HCT116 (cell line): ENCODE data around the gene FADS6. TPM values are rescaled to one million over a fixed set of nuclear protein-coding genes. Genes with fewer than 3 reads are reported as not detected.

ENCODE experiments used
- ATAC-seq: fragments of 200-7000 bp; cut with Tn5 transposase; 2 replicates; pipeline ENCODE4 v1.9.1; 2020; ENCODE audit warnings: mild to moderate bottlenecking, moderate library complexity
- BruUV-seq: library from RNA; stranded (reverse); fragments of 400-500 nt; replicated peaks from 2 replicates; lab custom pipeline; 2021; lab: Mats Ljungman, UMichigan
- CTCF ChIA-PET: fragments of 300-600 bp; sonication (Branson Sonifier 250); formaldehyde crosslinking; loops from one replicate; lab custom pipeline; 2021; ENCODE audit warnings: antibody characterized with exemption; lab: Charles Lee
- POLR2A ChIA-PET: fragments of 300-600, 350-600 bp; sonication (Branson Sonifier 250); formaldehyde crosslinking; loops from one replicate; lab custom pipeline; 2021; ENCODE audit warnings: antibody characterized with exemption; lab: Charles Lee
- RAD21 ChIA-PET, 2 experiments: fragments of 300-600 bp; sonication (Branson Sonifier 250); formaldehyde crosslinking; loops; one replicate each; lab custom pipeline; 2023; ENCODE audit warnings: low total read pairs in 2 of 2; ENCODE audit not compliant: uncharacterized antibody in 2 of 2, unreplicated experiment in 2 of 2, low non-redundant PET in 1 of 2; lab: Charles Lee
- DNase-seq: peaks from one replicate; pipeline ENCODE4 v3.0.0-alpha.2; 2010; ENCODE audit warnings: low read depth, low spot score
- H2AFZ ChIP-seq: fragments of 200-600 bp; shearing (Covaris generic), sonication (generic); 2 replicates; pipeline ENCODE4 v1.6.1; 2017; ENCODE audit warnings: low read depth, mixed run types, mixed read lengths, antibody characterized with exemption, low read length; ENCODE audit not compliant: poor library complexity, severe bottlenecking
- H3K27ac ChIP-seq: 2 replicates; pipeline ENCODE4 v1.5.1; 2012; ENCODE audit warnings: low read depth, low read length
- H3K27me3 ChIP-seq: fragments of 200-600 bp; sonication (generic); 2 replicates; pipeline ENCODE4 v1.6.1; 2016; ENCODE audit warnings: mixed run types, low read length, mixed read lengths; ENCODE audit not compliant: insufficient read depth
- H3K36me3 ChIP-seq, 2 experiments: fragments of 200-500 bp in 1 of 2; fragments of 200-600 bp in 1 of 2; sonication (Bioruptor generic) in 1 of 2; sonication (generic) in 1 of 2; 2 replicates each; pipeline versions ENCODE4 v1.5.1 to v1.6.1; 2014 to 2016; ENCODE audit warnings: low read length in 2 of 2, inconsistent platforms in 1 of 2, mixed read lengths in 1 of 2, mixed run types in 1 of 2; ENCODE audit not compliant: insufficient read depth in 2 of 2, control insufficient read depth in 1 of 2
- H3K4me1 ChIP-seq, 2 experiments: fragments of 200-600 bp in 1 of 2; sonication (generic) in 1 of 2; 2 replicates each; pipeline versions ENCODE4 v1.5.1 to v1.6.1; 2012 to 2017; ENCODE audit warnings: low read length in 2 of 2, inconsistent platforms in 1 of 2, mild to moderate bottlenecking in 1 of 2, mixed read lengths in 1 of 2, mixed run types in 1 of 2, moderate library complexity in 1 of 2; ENCODE audit not compliant: insufficient read depth in 2 of 2, control insufficient read depth in 1 of 2
- H3K4me2 ChIP-seq: fragments of 200-600 bp; sonication (generic); 2 replicates; pipeline ENCODE4 v1.6.1; 2017; ENCODE audit warnings: mixed run types, low read length, mixed read lengths
- H3K4me3 ChIP-seq, 2 experiments: fragments of 200-600 bp in 1 of 2; sonication (generic) in 1 of 2; replicated peaks in 1 of 2; 2 replicates each; pipeline ENCODE4 v1.5.1; 2011 to 2016; ENCODE audit warnings: low read length in 2 of 2, control low read depth in 1 of 2, low read depth in 1 of 2, mild to moderate bottlenecking in 1 of 2, mixed read lengths in 1 of 2, mixed run types in 1 of 2
- H3K79me2 ChIP-seq: fragments of 200-600 bp; sonication (generic); 2 replicates; pipeline ENCODE4 v1.6.1; 2017; ENCODE audit warnings: mild to moderate bottlenecking, mixed run types, low read length, moderate library complexity, mixed read lengths; ENCODE audit not compliant: insufficient read depth
- H3K9ac ChIP-seq: fragments of 200-600 bp; sonication (generic); 2 replicates; pipeline ENCODE4 v1.6.1; 2016; ENCODE audit warnings: low read length, mixed read lengths
- H3K9me2 ChIP-seq: fragments of 200-600 bp; sonication (generic), shearing (Covaris generic); 2 replicates; pipeline ENCODE4 v1.6.1; 2017; ENCODE audit warnings: mixed run types, mild to moderate bottlenecking, moderate library complexity; ENCODE audit not compliant: insufficient read depth
- H3K9me3 ChIP-seq, 2 experiments: fragments of 200-500 bp in 1 of 2; fragments of 200-600 bp in 1 of 2; sonication (Bioruptor generic) in 1 of 2; sonication (generic) in 1 of 2; 2 replicates each; pipeline ENCODE4 v1.6.1; 2014 to 2017; ENCODE audit warnings: low read length in 2 of 2, mixed read lengths in 2 of 2, inconsistent platforms in 1 of 2, low read depth in 1 of 2, mild to moderate bottlenecking in 1 of 2, mixed run types in 1 of 2, moderate library complexity in 1 of 2; ENCODE audit not compliant: control insufficient read depth in 1 of 2, insufficient read depth in 1 of 2
- H4K20me1 ChIP-seq: fragments of 200-600 bp; sonication (generic), shearing (Covaris generic); 2 replicates; pipeline ENCODE4 v1.6.1; 2017; ENCODE audit warnings: mixed run types, mild to moderate bottlenecking, moderate library complexity; ENCODE audit not compliant: insufficient read depth
- ATF3 ChIP-seq: IDR thresholded peaks from 2 replicates; pipeline ENCODE4 v1.6.1; 2012
- CBX3 ChIP-seq: IDR thresholded peaks from 2 replicates; pipeline ENCODE4 v1.6.1; 2012; ENCODE audit warnings: low read depth
- CEBPB ChIP-seq: IDR thresholded peaks from 2 replicates; pipeline ENCODE4 v1.6.1; 2012; ENCODE audit warnings: low read depth
- EGR1 ChIP-seq: IDR thresholded peaks from 2 replicates; pipeline ENCODE4 v1.6.1; 2012; ENCODE audit warnings: low read depth
- EZH2 ChIP-seq: fragments of 200-600 bp; sonication (generic); IDR thresholded peaks from 2 replicates; pipeline ENCODE4 v1.6.1; 2017; ENCODE audit warnings: antibody characterized with exemption, mixed run types
- EZH2phosphoT487 ChIP-seq: fragments of 200-600 bp; IDR thresholded peaks from 2 replicates; pipeline ENCODE4 v1.6.1; 2018; ENCODE audit warnings: antibody characterized with exemption, borderline replicate concordance
- FOSL1 ChIP-seq: IDR thresholded peaks from 2 replicates; pipeline ENCODE4 v1.6.1; 2012; ENCODE audit warnings: low read depth
- JUND ChIP-seq: IDR thresholded peaks from 2 replicates; pipeline ENCODE4 v1.6.1; 2012
- POLR2A ChIP-seq: IDR thresholded peaks from 2 replicates; pipeline ENCODE4 v1.7.0; 2011; ENCODE audit warnings: borderline replicate concordance; ENCODE audit not compliant: insufficient read depth, insufficient read length; ENCODE audit errors: extremely low read depth
- POLR2AphosphoS5 ChIP-seq: IDR thresholded peaks from 2 replicates; pipeline ENCODE4 v1.6.1; 2011; ENCODE audit warnings: mild to moderate bottlenecking, low read depth, low read length, moderate library complexity
- REST ChIP-seq: IDR thresholded peaks from 2 replicates; pipeline ENCODE4 v1.6.1; 2012; ENCODE audit warnings: low read depth
- SIN3A ChIP-seq: IDR thresholded peaks from 2 replicates; pipeline ENCODE4 v1.6.1; 2012; ENCODE audit warnings: low read depth
- SP1 ChIP-seq: IDR thresholded peaks from 2 replicates; pipeline ENCODE4 v1.6.1; 2012; ENCODE audit warnings: low read depth
- SRF ChIP-seq: IDR thresholded peaks from 2 replicates; pipeline ENCODE4 v1.6.1; 2012; ENCODE audit warnings: low read depth
- YY1 ChIP-seq: IDR thresholded peaks from 2 replicates; pipeline ENCODE4 v1.6.1; 2011; ENCODE audit warnings: low read length, low read depth, moderate library complexity, mild to moderate bottlenecking; ENCODE audit not compliant: insufficient replicate concordance; ENCODE audit errors: extremely low read depth
- intact Hi-C: fragments of 100-400 bp; cut with micrococcal nuclease; formaldehyde crosslinking; loops from 2 replicates; pipeline ENCODE4 v1.10.0; 2022
- total RNA-seq: library from RNA; stranded (reverse); gene quantifications from one replicate; pipeline ENCODE4 v1.2.1, GENCODE V29; 2021; ENCODE audit not compliant: unreplicated experiment
- TF ChIP-seq, protein P1 (sequence below): IDR thresholded peaks from 2 replicates; pipeline ENCODE4 v1.6.1; 2011; ENCODE audit warnings: mild to moderate bottlenecking, low read length, moderate library complexity; ENCODE audit not compliant: insufficient replicate concordance; ENCODE audit errors: extremely low read depth
- TF ChIP-seq, protein P2 (sequence below): IDR thresholded peaks from 2 replicates; pipeline ENCODE4 v1.6.1; 2012
- TF ChIP-seq, protein P3 (sequence below), 3 experiments: fragments of 200-600 bp in 1 of 3; sonication (generic) in 1 of 3; IDR thresholded peaks in 2 of 3; conservative IDR thresholded peaks in 1 of 3; 2 replicates each; pipeline ENCODE4 v1.5.1; 2012 to 2017; ENCODE audit warnings: low read depth in 2 of 3, low read length in 2 of 3, antibody characterized with exemption in 1 of 3, borderline replicate concordance in 1 of 3, control low read depth in 1 of 3, mild to moderate bottlenecking in 1 of 3, mixed read lengths in 1 of 3, mixed run types in 1 of 3, moderate library complexity in 1 of 3; ENCODE audit not compliant: insufficient read depth in 1 of 3

Gene FADS6
- total RNA-seq, 1 experiment from 2014 or later: not detected

DNA sequence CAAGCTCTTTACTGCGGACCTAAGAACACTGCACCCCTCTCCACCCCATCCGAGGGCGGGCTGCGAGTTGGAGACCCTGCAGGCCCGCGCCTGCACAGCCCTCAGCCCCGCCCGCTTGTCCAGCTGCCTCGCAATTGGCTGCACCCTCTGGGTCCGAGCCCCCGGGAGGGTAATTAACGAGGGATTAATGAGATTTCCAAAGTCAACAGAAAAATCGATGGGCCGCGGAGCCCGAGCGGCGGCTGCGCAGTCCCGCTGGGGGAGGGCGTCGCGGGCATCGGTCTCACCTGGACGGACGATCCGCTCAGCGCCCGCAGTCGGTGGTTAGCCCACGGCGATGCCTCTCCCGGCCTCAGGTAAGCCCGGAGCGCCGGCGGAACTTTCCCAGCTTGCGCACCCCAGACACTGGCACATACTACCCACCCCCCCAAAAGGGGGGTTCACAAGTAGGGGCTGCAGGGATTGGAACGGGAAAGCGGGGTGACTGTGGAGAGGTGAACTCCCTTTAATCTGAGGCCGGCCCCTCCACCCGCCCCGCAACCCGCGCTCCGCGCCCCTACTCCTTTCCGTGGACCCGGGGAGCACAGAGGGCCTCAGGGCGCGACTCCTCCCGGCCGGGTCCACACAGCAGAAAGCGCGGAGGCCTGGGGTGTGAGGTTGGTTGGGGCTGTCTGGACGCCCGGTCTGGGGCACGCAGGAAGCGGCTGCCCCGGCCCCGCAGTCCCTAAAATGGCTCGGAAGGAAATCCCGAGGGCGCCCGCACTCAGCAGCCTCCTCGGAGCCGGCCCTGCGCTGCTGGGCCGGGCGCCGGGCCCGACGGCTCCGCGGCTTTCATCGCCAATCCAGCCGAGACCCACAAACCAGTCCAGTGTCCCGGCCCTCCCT lies 42.4 kb upstream of the FADS6 start, which contains the start of gene OTOP3:
TSS of gene OTOP3 (plus strand) at position 314 of the 885 bp plus-strand sequence. CDS start at position 338, 24 bp downstream.
- Histone ChIP-seq H3K4me3 (no peak within 1 kb of the TSS), H3K27me3 (peaks cover 4% of the 10 kb centered on the region; the same call in 1 of the 2 replicates), H3K9me2 (no peaks in the 10 kb centered on the region), H3K9ac (no peak within 1 kb of the TSS), H2AFZ (no peak within 1 kb of the TSS), H3K27ac (no peak within 1 kb of the TSS), H3K79me2 (no peaks in the 10 kb centered on the region), H3K4me1 (peaks cover 0 to 12% of the 10 kb centered on the region in 2 experiments; a peak in 2 of 4 replicates), H4K20me1 (no peaks in the 10 kb centered on the region), H3K9me3 (no peaks in the 10 kb centered on the region), H3K36me3 (no peaks in the 10 kb centered on the region), H3K4me2 (no peak within 1 kb of the TSS)
- intact Hi-C loops: no loop called here
- ChIA-PET CTCF (no interaction called here), POLR2A (interaction anchor here (0.7 kb wide), 1 partner anchor 8 kb away, joined by 3 read pairs; no protein-coding TSS in a partner anchor), RAD21 (interaction anchor here in 1 of 2 experiments (0.7 kb wide), 1 partner anchor 23 kb away, joined by 4 read pairs; no protein-coding TSS in a partner anchor)
- BruUV-seq: no TSS peak
- ATAC-seq (no peak), DNase-seq (no peak)
- no peak for TF ChIP-seq SP1
- TF ChIP-seq, protein P1, sequence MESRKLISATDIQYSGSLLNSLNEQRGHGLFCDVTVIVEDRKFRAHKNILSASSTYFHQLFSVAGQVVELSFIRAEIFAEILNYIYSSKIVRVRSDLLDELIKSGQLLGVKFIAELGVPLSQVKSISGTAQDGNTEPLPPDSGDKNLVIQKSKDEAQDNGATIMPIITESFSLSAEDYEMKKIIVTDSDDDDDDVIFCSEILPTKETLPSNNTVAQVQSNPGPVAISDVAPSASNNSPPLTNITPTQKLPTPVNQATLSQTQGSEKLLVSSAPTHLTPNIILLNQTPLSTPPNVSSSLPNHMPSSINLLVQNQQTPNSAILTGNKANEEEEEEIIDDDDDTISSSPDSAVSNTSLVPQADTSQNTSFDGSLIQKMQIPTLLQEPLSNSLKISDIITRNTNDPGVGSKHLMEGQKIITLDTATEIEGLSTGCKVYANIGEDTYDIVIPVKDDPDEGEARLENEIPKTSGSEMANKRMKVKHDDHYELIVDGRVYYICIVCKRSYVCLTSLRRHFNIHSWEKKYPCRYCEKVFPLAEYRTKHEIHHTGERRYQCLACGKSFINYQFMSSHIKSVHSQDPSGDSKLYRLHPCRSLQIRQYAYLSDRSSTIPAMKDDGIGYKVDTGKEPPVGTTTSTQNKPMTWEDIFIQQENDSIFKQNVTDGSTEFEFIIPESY: no peak
- no peak for TF ChIP-seq POLR2A
- TF ChIP-seq EZH2: no peak
- TF ChIP-seq FOSL1: no peak
- TF ChIP-seq EZH2phosphoT487: no peak
- no peak for TF ChIP-seq JUND
- TF ChIP-seq SIN3A: no peak
- TF ChIP-seq POLR2AphosphoS5: no peak
- TF ChIP-seq EGR1: no peak
- no peak for TF ChIP-seq YY1
- no peak for TF ChIP-seq CEBPB
- TF ChIP-seq REST: no peak
- TF ChIP-seq, protein P2, sequence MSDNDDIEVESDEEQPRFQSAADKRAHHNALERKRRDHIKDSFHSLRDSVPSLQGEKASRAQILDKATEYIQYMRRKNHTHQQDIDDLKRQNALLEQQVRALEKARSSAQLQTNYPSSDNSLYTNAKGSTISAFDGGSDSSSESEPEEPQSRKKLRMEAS: no peak
- TF ChIP-seq ATF3: no peak
- TF ChIP-seq, protein P3, sequence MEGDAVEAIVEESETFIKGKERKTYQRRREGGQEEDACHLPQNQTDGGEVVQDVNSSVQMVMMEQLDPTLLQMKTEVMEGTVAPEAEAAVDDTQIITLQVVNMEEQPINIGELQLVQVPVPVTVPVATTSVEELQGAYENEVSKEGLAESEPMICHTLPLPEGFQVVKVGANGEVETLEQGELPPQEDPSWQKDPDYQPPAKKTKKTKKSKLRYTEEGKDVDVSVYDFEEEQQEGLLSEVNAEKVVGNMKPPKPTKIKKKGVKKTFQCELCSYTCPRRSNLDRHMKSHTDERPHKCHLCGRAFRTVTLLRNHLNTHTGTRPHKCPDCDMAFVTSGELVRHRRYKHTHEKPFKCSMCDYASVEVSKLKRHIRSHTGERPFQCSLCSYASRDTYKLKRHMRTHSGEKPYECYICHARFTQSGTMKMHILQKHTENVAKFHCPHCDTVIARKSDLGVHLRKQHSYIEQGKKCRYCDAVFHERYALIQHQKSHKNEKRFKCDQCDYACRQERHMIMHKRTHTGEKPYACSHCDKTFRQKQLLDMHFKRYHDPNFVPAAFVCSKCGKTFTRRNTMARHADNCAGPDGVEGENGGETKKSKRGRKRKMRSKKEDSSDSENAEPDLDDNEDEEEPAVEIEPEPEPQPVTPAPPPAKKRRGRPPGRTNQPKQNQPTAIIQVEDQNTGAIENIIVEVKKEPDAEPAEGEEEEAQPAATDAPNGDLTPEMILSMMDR (IDR thresholded peaks at IDR 0.05 in 2 of 3, conservative IDR thresholded peaks at IDR 0.05 in 1 of 3; ENCODE audit: borderline replicate concordance in 1 of 3, insufficient read depth in 1 of 3, low read depth in 2 of 3, low read length in 2 of 3): no peak
- no peak for TF ChIP-seq SRF
- no peak for TF ChIP-seq CBX3
